NCI-H510A treated with DMSO at 0.1 percent for 48 hours (cell line): ENCODE measurements around the gene CNTFR.

Experiments
- DNase-seq: peaks from one replicate; lab custom pipeline; 2025; lab: John Stamatoyannopoulos, UW

Gene CNTFR

DNA sequence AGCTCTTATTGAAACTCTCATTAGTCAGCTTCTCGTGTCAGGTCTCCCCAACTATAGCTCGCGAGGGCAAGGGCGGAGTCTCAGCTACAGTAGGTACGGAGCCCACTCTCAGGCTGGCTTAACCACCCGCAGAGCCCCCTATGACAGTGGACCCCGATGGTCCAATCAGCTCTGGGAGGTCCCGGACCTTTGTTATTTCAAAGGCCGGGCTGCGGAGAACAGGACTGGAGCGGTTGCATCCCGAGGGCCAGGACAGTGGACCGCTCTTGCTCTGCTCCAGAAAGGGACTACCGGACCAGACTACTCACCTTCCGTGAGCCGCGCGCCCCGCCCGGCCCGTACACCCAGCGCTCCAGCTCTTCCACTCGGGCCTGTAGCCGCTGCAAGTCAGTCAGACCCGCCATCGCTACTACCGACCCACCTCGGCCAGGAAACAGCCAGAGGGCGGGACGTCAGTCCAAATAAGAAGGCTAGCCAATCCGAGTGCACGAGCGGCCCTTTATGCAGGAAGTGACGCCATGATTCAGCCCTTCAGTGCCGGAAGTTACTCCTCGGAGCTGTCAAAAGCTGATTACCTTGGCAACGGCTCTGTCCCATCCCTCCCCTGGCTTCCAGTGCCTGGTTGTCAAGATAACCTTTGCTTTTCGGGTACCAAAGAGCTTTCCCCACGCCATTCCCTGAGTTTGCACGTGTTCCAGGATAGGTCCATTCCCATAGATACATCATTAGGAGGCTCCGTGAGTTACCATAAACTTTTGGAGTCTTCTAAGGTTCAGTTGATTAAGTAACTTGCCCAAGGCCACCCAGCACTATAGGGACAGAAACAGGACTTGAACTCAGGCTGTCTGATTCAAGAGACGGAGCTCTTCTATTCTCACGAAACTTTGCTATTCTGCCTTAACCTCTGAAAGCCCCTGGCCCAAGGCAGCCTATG, 30.8 kb upstream of the CNTFR start, which contains the start of gene DCTN3:
DCTN3 (minus strand) TSS at position 435 of the 934 bp plus-strand sequence; CDS start at position 404, 31 bp downstream.
- peak; percentile 55 for DNase-seq

DNA sequence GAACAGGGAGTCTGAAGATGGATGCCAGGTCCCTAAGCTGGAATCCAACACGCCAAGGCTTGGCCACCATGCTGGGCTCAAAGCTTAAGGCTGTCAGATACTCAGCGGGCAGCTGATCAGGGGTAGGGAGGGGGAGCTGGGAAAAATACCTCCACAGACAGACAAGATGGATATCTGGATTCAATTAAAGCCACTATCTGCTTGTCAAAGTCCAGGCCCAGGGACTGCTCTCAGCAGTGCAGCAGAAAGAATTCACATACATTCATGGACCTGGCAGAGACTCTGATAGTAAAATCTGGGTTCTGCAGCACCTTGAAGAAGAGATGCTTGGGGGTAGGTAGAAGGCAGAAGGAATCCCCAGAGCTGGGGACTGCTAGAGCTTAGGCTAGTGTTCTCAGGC, 25.6 kb upstream of the CNTFR start:
- no peak for DNase-seq

DNA sequence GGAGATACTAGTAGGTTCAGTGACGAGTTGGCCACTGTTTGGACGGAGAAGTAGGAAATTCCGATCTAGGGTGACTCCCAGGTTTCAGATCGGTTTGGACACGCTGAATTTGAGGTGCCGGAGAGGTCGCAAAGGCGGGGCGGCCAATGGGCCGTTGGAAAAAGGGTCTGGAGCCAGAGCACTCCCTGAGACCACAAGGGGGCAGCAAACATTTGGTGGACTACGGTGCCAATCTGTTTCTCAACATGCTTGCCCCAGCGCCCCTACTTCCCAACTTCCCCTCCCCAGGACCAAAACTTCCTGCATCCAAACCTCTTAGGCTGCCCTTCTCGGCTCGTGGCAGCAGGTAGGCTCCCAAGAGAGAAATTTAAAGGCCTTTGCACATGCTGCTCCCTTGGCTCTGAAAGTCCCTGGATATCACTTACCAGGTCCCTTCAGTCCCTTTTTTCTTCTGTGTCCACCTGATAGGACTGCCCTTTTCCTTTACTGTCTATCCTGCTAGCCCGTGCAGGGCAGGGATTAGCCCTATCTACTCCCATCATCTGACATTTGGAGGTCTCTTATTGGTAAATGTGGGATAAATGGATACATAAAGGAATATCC, 23.4 kb upstream of the CNTFR start:
- peak; percentile 66 for DNase-seq

DNA sequence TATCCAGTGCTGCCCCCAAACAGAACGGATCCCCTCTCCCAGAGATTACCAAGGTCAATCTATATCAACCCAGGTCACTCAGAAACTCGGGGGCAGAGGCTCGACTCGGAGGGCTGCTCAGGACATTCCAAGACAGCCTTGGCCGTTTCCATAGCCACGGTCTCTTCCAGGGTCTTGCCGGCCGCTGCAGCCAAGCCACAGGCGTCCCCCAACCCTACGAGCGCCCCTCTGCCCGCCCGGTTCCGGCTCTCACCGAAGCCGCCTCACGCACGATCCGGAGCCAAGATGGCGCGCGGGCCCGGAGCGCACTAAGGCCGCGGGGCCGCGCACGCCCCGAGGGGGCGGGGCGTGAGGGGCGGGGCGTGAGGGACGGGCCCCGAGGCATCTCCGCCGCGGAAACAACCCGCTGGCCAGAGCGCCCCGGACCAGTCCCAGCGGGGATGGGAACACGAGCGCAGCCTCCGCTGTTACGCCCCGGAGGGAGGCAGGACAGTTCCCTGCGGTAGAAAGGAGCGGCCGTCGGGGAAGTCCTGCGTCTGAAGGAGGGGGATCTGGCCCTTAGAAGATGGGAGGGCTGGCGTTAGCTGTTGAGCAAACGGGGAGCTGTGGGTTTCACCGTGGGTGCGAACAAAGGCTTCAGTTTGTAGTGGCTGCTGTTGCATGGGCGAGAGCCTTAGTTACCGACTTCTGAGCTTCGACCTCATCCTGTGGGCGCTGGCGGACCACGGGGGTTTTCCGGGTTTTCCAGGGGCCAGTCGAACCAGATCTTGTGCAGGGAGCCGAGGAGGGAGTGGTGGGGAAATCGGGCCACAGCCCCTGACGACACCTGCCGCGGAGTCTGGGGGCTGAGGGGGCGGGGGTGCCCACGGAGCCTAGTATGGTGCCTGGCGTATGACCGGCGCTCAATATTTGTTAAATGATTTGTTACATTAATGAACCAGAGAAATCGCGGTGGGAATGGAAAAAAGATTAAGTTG, 22.6 kb upstream of the CNTFR start, which contains the start of gene RPP25L:
RPP25L (minus strand) TSS at position 287 of the 977 bp plus-strand sequence. CDS start 801 bp downstream, outside the sequence.
- DNase-seq = peak; percentile 53

DNA sequence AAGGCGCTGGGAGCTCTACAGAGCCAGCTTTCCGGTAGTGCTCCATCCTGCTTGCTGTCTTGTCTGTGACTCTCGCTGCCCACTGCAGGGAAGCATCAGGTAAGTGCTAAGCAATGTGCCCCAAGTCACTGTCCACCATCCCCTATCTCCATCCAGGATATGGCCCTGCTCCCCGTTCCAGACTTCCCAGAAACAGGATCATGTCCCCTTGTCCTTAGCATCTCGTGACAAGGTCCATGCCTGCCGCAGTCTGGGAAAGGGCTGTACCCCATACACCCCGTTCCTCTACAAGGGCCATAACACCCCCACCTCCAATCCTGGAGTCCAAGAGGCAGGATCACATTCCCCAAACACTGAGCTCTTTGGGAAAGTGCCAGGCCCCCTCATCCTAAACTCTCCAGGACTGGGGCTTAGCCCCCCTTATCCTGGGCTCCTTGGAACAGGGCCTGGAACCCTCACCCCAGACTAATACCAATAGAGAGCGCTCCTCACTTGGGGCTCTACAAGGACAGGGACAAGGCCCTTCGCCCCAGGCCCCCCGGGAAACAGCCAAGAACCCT, 21.8 kb upstream of the CNTFR start:
- DNase-seq = no peak

DNA sequence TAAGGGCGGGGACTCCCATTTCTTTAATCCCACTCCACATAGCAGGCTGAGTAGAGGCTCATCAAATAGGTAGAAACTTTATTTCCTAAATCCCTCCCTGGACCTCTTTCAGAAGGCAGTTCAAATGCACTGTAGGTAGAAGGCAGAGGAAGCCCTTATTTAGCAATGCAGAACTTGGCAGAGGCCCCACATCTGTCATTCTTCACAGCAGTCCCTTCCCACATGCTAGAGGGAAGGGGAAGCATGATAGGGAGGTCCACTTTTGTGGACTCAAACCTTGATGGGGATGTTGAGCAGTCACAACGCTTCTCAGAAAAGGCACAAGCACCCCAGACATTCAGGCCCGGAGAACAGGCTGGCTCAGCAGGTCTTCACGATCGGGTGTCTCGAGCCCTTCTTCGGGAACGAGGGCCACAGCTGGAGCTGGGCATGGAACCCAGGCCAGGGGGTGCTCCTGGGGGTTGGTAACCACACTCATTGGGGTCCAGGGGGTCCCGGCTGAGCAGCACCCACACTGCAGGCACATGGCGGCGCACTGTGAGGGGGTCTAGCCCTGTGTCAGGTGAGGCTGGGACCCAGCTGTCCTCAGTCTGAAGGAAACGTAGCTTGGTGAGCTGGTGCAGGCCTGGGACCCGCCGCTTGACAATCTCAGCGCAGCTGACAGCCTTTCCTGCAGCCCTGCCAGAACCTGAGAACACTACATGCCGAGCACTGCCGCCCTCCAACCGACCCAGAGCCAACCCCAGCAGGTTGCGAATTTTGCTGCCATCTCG, 21.1 kb upstream of the CNTFR start:
- DNase-seq = no peak

DNA sequence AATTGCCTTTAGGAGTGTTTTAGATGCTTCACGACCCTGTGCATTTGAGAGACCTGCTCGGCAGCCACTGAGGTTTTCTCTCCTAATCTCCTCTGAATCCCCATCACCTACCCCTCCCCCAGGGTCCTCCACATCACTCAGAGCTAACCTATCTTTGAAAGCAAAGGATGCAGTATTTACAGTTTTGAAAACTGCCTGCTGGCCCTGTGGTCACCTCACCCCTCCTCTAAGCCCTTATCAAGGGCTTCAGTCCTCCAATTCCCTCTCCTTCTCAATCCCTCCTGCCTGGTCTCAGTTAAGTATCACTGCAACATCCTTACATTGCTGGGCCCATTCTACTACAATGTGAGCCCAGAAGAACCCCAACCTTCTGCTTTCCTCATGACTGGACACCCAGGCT, 17.8 kb upstream of the CNTFR start:
- no peak for DNase-seq

DNA sequence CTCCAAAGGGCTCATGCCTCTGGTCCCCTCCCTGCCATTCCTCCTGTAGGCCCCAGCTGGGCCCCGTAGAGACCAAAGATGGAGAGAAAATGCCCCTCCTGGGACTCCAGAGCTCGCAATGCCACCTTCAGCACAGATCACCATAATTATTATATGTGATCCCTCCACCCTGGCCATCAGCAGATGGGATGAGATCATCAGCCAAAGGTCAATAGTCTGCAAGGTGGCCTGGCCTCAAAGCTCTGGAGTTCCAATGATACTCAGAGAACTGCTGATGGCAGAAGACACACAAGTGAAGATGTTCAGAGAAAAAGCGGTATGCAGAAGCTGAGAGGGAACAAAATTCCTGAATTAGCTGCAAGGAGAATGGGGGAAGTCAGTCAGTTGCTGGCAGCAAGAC, 17.4 kb upstream of the CNTFR start:
- DNase-seq = no peak

DNA sequence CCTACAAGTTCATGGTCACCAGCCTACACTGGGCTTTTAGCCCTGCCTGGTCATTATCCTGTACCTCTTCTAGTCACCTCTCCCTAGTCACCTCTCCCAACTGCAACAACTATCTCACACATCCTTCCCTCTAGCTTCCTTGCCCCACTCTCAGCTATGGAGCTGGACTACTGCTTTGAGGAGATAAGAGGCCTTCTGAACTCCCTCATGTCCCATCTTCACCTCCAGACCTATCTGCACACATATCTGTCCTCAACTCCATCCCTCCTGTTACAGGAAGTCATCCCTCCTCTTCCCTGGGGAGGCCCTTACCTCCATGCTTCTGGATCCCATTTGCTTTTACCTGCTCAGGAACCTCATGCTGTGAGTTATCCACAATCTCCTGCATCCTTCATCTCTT, 16.7 kb upstream of the CNTFR start:
- DNase-seq = no peak

DNA sequence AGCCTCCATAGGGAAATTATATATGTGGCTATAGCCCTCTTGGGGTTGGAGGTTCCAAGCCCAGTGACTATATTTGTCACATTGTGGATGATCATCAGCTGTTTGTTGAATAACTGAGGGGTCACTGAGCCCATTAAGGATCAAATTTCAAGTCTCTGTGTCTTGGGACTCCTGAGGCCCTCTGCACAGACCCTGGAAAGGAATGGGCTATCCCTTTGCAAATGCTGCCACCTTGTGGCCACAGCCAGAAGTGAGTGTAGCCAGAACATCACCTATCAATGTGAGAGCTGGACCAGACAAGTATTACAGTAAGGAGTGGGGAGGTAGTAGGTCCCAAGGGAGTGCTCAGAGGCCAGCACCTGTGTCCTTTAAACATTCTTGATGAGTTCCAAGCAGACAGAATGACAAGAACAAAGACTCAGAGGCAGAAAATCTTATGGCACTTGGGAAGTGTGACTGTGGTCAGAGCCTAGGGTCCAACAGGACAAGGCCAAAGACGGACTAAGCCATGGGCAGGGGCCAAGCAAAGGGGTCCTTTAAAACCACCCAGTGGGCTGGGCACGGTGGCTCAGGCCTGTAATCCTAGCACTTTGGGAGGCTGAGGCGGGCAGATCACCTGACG, 14.2 kb upstream of the CNTFR start:
- peak; percentile 33 for DNase-seq

DNA sequence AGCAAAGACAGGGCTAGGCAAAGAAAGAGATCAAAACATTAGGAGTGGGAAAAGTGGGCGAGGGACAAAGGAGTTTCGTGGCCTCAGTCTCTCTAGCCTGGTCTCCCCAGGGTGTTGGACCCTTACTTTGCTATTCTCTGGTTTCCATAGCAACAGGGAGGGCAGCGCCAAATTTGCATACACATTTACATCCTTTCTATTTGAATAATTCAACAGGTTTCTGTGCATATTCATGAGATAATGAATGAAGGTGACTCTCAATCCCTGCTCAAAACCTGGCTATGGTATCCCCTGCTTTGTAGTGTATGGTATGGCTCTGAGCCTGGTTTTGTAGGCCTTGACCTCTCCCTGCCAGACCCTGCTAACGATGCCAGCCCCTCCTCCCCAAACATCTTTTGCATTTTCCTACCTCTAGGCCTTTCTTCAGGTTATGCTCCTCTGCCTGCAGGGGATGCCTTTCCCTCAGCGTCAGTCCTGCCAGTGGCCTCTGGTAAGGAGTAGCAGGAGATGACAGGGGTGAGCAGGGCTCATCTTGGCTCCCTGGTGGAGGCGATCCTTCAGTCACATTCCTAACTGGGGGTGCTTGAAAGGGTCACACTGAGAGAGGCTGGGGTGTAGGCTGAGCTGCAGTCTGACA, 12.5 kb upstream of the CNTFR start:
- no peak for DNase-seq

DNA sequence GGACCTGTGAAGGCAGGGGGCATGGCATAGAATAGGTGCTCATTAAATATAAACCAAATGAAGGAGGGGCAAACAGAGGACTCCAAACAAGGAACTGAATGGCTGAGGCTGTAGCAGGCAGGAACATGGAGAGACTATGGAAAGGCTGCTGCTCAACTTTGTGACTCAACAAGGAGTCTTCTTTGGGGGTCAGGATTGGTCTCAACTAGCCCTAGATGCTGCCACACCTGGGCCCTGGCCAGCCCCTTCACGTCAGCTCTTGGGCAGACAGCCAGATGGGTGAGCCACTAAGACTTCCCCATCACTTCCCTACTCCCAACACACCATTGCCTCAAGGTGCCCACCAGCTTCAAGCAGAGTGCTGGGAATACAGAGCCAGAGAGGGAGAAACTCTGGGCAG, 11.4 kb upstream of the CNTFR start:
- DNase-seq = no peak

DNA sequence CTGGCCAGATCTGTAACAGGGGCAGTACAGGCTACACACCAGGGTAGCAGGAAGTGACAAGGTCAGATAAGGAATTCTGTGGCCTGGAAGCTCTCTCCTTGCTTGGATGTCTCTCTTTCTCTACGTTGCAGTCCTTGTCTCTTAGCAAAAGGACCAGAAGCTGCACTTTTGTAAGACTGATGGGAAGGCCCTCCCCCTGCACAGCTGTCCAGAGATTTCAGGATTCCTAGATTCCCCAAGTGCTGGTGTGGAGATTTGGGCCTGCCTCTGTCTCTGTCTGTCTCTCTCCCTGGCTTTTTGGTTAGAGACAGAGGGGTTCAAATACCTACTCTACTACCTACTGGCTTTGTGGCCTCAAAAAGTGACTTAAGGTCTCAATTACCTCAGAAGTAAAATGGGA, 10.0 kb upstream of the CNTFR start:
- DNase-seq = no peak

DNA sequence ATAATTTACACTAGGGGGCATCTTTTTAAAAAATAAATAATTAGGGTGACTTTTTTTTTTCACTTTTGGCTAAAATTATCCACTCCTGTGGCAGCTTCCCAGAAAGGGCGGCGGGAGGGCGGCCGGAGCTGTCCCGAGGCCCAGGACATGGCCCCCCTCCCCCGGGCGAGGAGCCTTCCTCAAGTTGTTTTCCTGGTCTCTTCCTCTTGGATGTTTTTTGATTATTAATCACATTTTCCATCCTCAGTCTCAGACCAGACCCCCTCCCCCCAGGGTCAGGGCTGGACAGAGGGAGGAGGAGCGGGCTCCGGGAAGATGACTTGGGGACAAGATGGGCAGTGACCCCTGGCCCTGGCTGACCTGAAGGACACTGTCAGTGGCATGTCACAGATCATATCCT, 4.7 kb upstream of the CNTFR start:
- no peak for DNase-seq

DNA sequence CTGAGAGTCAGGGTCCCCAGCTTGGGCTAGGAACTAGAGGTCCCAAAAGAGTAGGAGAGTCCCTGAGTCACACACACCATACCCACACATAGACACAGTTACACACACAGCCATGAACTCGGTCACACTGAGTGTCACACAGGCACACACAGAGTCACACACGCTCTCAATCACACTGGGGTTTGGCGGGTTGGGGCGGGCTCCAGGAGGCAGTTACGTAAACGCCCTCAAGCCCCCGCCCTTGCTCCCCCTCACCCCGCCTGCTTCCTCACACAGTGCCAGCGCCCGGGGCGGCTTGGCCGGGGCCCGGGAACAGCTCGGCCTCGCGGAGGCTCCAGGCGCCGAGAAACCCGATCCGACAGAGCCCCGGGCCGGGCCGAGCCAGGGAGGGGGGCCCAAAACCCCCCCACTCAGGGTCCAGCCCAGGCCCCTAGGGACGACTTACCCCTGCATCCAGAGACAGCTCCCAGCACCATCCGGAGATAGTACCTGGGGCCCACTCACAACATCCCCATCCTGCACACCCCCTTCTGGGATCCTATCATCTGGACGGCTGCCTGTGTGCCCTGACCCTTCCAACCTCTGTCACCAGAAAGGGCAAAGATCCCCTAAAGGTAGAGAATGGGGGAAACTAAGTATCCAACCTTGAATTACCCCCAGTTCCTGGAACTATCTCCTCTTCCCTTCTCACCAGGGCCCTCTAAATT, 3.5 kb upstream of the CNTFR start:
- no peak for DNase-seq

DNA sequence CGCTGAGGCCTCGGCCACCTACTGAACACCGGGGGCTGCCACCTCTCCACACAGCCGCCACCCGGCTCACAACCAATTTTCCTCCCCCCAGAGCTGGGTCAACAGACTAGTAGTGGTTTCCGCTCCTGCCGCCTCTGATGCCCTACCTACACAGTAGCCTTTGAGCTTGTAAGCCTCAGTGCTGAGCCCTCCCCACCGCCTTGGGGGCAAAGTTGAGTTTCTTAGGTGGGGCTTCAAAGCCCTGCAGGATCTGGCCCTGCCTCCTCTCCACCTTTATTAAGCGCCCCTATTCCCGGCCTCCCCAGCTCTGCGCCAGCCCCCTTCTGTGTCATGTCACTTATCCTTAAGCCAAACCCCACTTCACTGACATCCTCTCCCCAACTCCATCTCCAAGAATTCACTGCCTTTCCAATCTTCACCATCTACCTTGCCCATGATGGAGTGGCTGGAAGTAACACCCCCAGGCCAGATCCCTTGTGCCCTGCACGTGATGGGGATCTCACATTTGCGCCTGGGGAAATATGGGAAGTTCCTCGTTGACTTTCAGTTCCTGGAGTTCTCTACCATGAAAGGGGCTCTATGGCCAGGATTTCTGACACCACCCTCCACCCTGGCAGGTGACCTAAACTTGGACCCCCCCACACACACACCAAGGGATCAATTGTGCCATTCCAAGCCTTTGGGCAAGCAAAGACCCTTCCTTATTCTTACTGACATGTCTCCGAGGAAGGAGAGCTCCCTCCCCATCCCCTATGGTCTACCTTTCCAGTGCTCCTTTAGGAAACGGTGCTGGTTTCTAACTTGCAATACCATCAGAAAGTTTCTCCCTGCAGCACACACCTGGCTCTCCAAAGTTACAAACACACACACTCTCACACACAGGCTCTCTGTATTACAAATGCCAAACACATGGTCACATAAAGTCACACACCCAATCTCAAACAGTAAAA, 2.7 kb upstream of the CNTFR start:
- no peak for DNase-seq

DNA sequence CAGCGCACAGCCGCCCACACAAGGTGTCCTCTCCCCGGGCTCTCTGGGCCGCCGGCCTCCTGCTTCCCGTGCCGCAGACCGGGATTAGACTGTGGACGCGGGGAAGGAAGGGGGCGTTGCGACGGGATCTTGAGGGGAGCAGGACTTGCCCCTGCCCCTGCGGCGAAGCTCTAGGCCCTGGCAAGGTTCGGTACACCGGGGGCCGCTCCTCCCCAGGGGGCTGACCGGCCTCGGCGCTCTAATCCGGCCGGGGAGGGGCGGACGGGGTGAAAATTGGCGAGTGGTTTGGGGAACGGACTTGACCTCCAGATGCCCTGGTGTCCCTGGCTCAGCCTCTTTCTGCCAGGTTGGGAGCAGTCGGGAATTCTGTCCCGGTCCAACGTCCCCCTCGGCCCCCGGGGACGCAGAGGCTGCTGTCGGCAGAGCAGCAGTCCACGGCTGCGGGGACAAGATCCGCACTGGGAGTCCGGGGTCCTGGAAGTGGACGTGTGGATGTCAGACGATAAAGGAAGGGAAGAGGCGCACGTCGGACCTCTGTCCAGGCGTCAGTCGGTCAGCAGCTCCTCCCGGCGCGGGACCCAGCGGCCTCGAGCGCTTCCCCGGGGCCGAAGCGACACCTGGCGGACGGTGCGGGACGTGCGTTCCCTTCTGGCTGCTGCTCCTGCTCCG, 1.9 kb upstream of the CNTFR start:
- DNase-seq = peak; percentile 51
